Right ventricle myocardium inferior (tissue), 1 donor: ENCODE data around the gene MRPL37. TPM values are rescaled to one million over a fixed set of nuclear protein-coding genes. Genes with fewer than 3 reads are reported as not detected.

Experiments
- ATAC-seq: fragments of 200-7000 bp; cut with Tn5 transposase; one replicate; pipeline ENCODE4 v1.9.1; 2020; ENCODE audit warnings: mild to moderate bottlenecking, moderate library complexity
- DNase-seq: peaks from one replicate; pipeline ENCODE4 v3.0.0; 2021; ENCODE audit errors: missing footprints
- intact Hi-C: fragments of 100-400 bp; cut with DNase I; formaldehyde crosslinking; loops from one replicate; pipeline ENCODE4 v1.11.0; 2022
- total RNA-seq: library from RNA; stranded (reverse); fragmentation: NEBNext Ultra II Directional; extraction: Animal tissue kit (Norgen Biotek cat#: 25700); gene quantifications from one replicate; pipeline ENCODE4 v1.2.1, GENCODE V29; 2021
- donor health status: DM: no; HTN: yes; CAD: no; lungs with severe emphysema.

The MRPL37 gene
- total RNA-seq, 1 donor from 2014 or later = 85.2 TPM

- intact Hi-C loops = no loop called here
- DNase-seq = peak; percentile 71
- no peak for ATAC-seq
These were observed 52.5 kb downstream of the MRPL37 start for GRCh38 chr1:54252371-54252936.

- intact Hi-C loops = no loop called here
- peak; percentile 34 for DNase-seq
- ATAC-seq = no peak
These were observed 53.5 kb downstream of the MRPL37 start for GRCh38 chr1:54253480-54253879.

- peak; percentile 37 for DNase-seq
- ATAC-seq = no peak
- intact Hi-C loops = no loop called here
These were observed 54.1 kb downstream of the MRPL37 start for GRCh38 chr1:54254055-54254454.

- DNase-seq = peak; percentile 5
- intact Hi-C loops = no loop called here
- no peak for ATAC-seq
These were observed 55.2 kb downstream of the MRPL37 start for GRCh38 chr1:54255026-54255702.

- DNase-seq = peak; percentile 37
- ATAC-seq = no peak
- intact Hi-C loops = no loop called here
These were observed 56.8 kb downstream of the MRPL37 start for GRCh38 chr1:54256522-54257345.

GRCh38 chr1:54257346-54257620 is 57.3 kb downstream of the MRPL37 start:
- ATAC-seq = no peak
- peak; percentile 8 for DNase-seq
- intact Hi-C loops = no loop called here

- intact Hi-C loops = no loop called here
- peak; percentile 62 for DNase-seq
These were observed 57.9 kb downstream of the MRPL37 start for GRCh38 chr1:54257876-54258275.

GRCh38 chr1:54259546-54260140 is 59.7 kb downstream of the MRPL37 start:
- ATAC-seq = no peak
- peak; percentile 31 for DNase-seq
- intact Hi-C loops = no loop called here

More at GRCh38 chr1:54257876-54258275, 57.9 kb downstream of the MRPL37 start:
- no peak for ATAC-seq

- intact Hi-C loops = no loop called here
- ATAC-seq (no peak), DNase-seq (peak; percentile 32)
These were observed 60.8 kb downstream of the MRPL37 start for GRCh38 chr1:54260810-54261209.

GRCh38 chr1:54262244-54262643 is 62.3 kb downstream of the MRPL37 start:
- intact Hi-C loops = no loop called here
- peak; percentile 20 for DNase-seq
- ATAC-seq = no peak

- intact Hi-C loops = no loop called here
- ATAC-seq = no peak
These were observed 63.7 kb downstream of the MRPL37 start for GRCh38 chr1:54263601-54264226.

GRCh38 chr1:54265126-54265525 is 65.2 kb downstream of the MRPL37 start:
- peak; percentile 20 for ATAC-seq
- peak; percentile 25 for DNase-seq
- intact Hi-C loops = no loop called here

More at GRCh38 chr1:54263601-54264226, 63.7 kb downstream of the MRPL37 start:
- peak; percentile 70 for DNase-seq

GRCh38 chr1:54265659-54266058 is 65.7 kb downstream of the MRPL37 start:
- intact Hi-C loops = no loop called here
- no peak for ATAC-seq

GRCh38 chr1:54266195-54266594 is 66.2 kb downstream of the MRPL37 start:
- intact Hi-C loops = no loop called here

More at GRCh38 chr1:54265659-54266058, 65.7 kb downstream of the MRPL37 start:
- DNase-seq = peak; percentile 53

GRCh38 chr1:54266908-54267307 is 66.9 kb downstream of the MRPL37 start:
- DNase-seq = peak; percentile 14
- ATAC-seq = no peak
- intact Hi-C loops = no loop called here

More at GRCh38 chr1:54266195-54266594, 66.2 kb downstream of the MRPL37 start:
- peak; percentile 13 for DNase-seq
- ATAC-seq = no peak
